ENCODE measurements around the gene CBFA2T2.
"Not testable (repeated sequence)": the region's sequence is repeated elsewhere in the genome, so short reads cannot be mapped to it uniquely, and the experiment has no call there.

CBFA2T2 gene

GRCh38 chr20:33463332-33464101, 26.4 kb upstream of the CBFA2T2 start:
- TF ChIP-seq CTCF (conservative IDR thresholded peaks at IDR 0.05), result no peak
- no peak overlapping the region for H3K27ac ChIP-seq

- H3K27ac ChIP-seq, result not testable (repeated sequence)
Observed at GRCh38 chr20:33464759-33465158, 25.1 kb upstream of the CBFA2T2 start.

GRCh38 chr20:33465481-33466302, 24.2 kb upstream of the CBFA2T2 start:
- TF ChIP-seq CTCF (conservative IDR thresholded peaks at IDR 0.05), result no peak
- H3K27ac ChIP-seq, result peak overlapping the region; percentile 13; the same call in 1 of the 2 replicates

- TF ChIP-seq CTCF (conservative IDR thresholded peaks at IDR 0.05), result no peak
- peak overlapping the region; percentile 13; the same call in 1 of the 2 replicates for H3K27ac ChIP-seq
Observed at GRCh38 chr20:33466303-33466646, 23.6 kb upstream of the CBFA2T2 start.

DNA sequence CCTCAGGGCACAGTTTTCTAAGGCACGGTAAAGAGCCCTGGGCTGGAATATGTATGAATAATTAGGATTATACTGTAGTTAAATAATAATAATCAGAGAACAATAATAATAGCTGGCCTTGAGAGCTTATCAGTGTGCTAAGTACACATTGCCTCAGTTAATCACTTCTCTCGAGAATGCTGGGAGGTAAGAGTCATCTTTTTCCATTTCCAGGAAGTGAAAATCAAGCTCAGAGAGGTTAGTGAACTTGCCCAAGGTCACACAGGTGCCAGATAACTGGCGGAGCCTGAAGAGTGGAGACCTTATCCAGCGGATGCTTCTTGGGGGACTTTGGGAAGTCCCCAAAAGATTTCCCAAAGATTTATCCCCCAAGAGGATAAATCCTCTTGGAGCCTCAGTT, 19.4 kb upstream of the CBFA2T2 start:
- no peak overlapping the region for H3K27ac ChIP-seq
- TF ChIP-seq CTCF (conservative IDR thresholded peaks at IDR 0.05), result no peak

DNA sequence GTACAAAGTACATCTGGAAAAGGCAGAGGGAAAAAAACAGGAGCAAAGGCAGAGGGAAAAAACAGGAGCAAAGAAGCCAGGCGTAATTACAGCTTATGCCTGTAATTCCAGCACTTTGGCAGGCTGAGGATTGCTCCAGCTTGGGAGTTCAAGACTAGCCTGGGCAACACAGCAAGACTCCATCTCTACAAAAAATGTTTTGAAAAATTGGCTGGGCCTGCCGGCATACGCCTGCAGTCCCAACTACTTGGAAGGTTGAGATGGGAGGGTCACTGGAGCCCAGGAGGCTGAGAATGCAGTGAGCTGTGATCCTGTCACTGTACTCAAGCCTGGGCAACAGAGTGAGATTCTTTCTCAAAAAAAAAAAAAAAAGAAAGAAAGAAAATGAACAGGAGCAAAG, 19.0 kb upstream of the CBFA2T2 start:
- H3K27ac ChIP-seq, result no peak overlapping the region
- TF ChIP-seq CTCF (conservative IDR thresholded peaks at IDR 0.05), result no peak

- no peak for TF ChIP-seq CTCF (conservative IDR thresholded peaks at IDR 0.05)
- H3K27ac ChIP-seq, result no peak overlapping the region
Observed at GRCh38 chr20:33472868-33473435, 16.9 kb upstream of the CBFA2T2 start.

All from VCaP (cell line).